GM12864 (cell line): ENCODE measurements around the gene BIK.
A peak's percentile ranks its signal among the peaks of the same experiment; 100 is the strongest.
"Not testable (repeated sequence)": the region's sequence is repeated elsewhere in the genome, so short reads cannot be mapped to it uniquely, and the experiment has no call there.

Experiments used
- DNase-seq: peaks from one replicate; pipeline ENCODE4 v3.0.0-alpha.2; 2011; ENCODE audit warnings: low read depth
- H3K4me3 ChIP-seq: 2 replicates; pipeline ENCODE4 v1.5.1; 2011; ENCODE audit warnings: mild to moderate bottlenecking, low read depth, low read length, control low read depth
- TF ChIP-seq, protein P1 (sequence below): IDR thresholded peaks from 2 replicates; pipeline ENCODE4 v1.5.1; 2011; ENCODE audit warnings: low read depth, mild to moderate bottlenecking, moderate library complexity, low read length, control low read depth, inconsistent platforms; ENCODE audit errors: missing control alignments

BIK gene

DNA sequence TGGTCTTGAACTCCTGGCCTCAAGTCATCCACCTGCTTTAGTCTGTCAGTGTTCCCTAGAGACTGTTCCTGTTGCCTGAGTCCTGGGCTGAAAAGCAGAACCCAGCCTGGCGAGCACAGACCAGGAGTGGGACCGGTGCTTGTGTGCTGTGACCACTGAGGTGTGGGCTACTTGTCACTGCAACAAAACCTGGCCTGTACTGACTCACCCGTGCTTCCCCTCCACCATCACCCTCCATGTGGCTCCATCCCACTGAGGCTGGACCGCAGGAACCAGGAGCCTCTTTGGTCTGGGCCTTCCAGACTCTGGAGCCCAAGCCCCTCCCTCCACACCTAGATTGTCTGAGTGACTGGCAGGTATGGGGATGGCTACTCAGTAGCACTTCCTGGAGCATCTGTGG lies 24.0 kb downstream of the BIK start:
- no peak overlapping the region for H3K4me3 ChIP-seq
- no peak for DNase-seq
- TF ChIP-seq, protein P1, sequence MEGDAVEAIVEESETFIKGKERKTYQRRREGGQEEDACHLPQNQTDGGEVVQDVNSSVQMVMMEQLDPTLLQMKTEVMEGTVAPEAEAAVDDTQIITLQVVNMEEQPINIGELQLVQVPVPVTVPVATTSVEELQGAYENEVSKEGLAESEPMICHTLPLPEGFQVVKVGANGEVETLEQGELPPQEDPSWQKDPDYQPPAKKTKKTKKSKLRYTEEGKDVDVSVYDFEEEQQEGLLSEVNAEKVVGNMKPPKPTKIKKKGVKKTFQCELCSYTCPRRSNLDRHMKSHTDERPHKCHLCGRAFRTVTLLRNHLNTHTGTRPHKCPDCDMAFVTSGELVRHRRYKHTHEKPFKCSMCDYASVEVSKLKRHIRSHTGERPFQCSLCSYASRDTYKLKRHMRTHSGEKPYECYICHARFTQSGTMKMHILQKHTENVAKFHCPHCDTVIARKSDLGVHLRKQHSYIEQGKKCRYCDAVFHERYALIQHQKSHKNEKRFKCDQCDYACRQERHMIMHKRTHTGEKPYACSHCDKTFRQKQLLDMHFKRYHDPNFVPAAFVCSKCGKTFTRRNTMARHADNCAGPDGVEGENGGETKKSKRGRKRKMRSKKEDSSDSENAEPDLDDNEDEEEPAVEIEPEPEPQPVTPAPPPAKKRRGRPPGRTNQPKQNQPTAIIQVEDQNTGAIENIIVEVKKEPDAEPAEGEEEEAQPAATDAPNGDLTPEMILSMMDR, result no peak

DNA sequence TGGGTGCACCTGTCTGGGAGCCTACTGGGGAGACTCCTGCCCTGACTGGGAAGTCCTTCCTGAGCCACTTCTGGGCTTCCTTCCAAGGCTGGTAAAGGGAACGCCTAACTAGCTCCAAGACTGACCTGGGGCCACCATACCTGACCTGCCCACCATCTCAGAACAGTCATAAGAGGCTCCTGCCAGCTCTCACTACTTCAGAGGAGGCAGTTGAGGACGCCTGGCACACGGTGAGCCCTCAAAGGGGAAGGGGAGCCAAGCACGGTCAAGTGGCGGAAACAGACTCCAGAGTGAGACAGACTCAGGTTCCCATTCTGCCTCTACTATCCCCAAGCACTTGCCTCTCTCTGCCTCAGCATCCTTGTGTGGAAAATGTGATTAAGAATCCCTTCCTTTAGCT lies 25.0 kb downstream of the BIK start:
- no peak for DNase-seq
- TF ChIP-seq, protein P1, result no peak
- no peak overlapping the region for H3K4me3 ChIP-seq

DNA sequence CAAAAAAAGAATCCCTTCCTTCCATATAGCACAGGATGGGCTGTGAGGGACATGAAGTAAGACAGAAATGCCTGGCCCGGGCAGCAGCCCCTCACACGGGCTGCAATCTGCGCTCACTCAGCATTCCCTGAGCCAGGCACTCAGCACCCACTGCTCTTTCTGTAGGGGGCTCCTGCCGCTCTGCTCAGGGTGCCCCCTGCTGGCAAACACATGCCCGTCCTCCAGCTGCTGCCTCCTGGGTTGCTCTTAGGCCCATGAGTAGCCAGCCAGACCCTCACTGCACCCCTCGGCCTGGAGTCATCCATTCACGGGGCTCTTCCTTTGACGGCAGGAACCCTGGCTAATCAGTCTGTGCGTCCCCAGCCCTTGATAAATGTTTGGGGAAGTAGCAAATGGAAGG lies 25.7 kb downstream of the BIK start:
- no peak for DNase-seq
- TF ChIP-seq, protein P1, result peak; percentile 89
- H3K4me3 ChIP-seq, result no peak overlapping the region

DNA sequence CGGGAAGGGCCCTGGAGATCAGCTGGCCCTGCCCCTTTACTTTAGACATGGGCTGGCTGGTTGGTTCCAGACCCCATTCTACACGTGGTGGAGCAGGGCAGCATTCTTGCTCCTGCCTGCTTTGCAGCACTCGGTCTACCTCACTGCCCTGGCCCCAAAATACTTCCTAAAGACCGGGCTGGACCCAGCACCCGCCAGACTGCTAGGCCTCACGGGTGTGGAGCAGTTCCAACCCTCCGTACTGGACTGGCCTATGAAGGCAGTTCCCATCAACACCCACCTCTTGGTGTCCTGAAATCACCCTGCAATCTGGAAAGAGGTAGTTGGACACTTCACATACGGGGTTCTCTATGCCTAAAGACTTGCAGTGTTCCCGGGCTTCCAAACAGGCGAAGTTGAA lies 26.3 kb downstream of the BIK start:
- no peak for DNase-seq
- no peak overlapping the region for H3K4me3 ChIP-seq
- TF ChIP-seq, protein P1, result no peak

DNA sequence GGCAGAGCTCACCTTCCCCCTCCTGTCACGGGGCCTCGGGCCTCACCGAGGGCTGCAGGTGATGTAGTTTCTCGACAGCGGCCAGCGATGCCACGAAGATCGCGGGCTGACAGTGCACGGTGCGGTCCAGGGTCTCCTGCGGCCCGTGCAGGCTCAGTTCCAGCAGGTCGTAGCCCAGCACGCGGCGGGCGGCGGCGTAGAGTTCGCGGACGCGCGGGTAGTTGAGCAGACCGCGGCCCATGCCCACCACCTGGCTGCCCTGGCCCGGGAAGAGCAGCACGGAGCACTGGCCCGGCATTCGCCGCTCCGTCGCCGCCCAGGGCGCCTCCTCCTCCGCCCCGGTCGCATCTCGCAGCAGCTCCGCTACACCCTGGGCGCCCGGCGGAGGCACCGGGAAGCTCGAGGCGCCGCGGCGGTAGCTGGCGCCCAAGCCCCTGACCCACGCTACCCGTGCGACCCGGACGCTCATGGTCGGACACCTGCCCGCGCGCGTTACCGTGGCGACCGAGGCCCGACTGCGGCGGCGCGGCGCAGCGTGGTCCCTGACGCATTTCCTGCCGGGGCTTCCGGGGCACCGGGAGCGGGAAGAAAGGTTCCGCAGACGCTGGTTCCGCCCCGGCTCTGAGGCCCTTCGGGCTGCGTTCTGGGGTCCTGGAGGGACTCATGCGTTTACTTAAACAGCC lies 32.5 kb downstream of the BIK start, which contains the start of gene MCAT:
TSS of gene MCAT (minus strand) at position 519 of the 683 bp plus-strand sequence. CDS start at position 469, 50 bp downstream.
- TF ChIP-seq, protein P1, result no peak
- H3K4me3 ChIP-seq, result peak within 1 kb of the TSS; percentile 68
- no peak for DNase-seq

DNA sequence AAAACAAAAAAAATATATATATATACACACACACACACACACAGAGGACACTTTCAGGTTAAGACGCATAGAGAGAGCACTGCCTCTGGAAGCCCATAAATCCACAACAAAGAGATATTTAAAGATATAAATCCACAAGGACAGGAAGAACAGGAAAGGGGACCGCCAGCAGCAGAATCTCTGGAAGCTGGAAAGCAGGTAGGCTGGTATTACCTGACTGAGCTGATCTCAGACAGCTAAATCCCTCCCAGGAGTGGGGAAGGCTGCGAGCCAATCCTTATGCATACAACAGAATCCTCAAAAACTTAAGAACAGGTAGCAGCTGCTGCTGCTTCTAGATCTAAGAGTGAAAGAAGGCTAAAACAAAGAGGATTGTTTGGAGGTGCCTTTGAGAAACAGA lies 34.4 kb downstream of the BIK start:
- TF ChIP-seq, protein P1, result no peak
- H3K4me3 ChIP-seq, result no peak overlapping the region
- no peak for DNase-seq

DNA sequence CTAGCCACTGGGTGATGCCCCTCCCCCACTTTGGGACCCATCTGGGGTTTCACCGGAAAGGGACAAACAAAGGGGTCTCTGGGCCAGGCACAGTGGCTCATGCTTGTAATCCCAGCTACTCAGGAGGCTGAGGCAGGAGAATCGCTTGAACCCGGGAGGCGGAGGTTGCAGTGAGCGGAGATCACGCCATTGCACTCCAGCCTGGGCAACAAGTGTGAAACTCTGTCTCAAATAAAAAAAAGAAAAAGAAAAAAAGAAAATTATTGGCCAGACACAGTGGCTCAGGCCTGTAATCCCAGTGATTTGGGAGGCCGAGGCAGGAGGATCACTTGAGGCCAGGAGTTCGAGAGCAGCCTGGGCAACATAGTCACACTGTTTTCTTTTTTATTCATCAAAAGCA lies 34.8 kb downstream of the BIK start:
- not testable (repeated sequence) for DNase-seq, H3K4me3 ChIP-seq

DNA sequence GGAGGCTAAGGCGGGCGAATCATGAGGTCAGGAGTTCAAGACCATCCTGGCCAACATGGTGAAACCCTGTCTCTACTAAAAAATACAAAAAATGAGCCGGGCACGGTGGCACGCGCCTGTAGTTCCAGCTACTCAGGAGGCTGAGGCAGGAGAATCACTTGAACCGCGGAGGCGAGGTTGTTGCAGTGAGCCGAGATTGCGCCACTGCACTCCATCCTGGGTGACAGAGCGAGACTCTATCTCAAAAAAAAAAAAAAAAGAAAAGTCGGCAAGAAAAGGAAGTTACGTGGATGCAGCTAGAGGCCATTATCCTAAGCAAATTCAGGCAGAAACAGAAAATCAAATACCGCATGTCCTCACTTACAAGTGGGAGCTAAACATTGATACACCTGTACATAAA lies 35.8 kb downstream of the BIK start:
- DNase-seq, H3K4me3 ChIP-seq: not testable (repeated sequence)
